ENCODE results near the gene BTNL9. TPM values are rescaled to one million over a fixed set of nuclear protein-coding genes. Genes with fewer than 3 reads are reported as not detected.
A peak's percentile ranks its signal among the peaks of the same experiment; 100 is the strongest.

Gene BTNL9
- total and polyA plus RNA-seq, 9 of the 15 experiments (the other 6 are each of a cell fraction or from before 2014, with no cell fraction given): 3.7 to 86.7 (median 29.4) TPM

- no peak for TF ChIP-seq MITF (IDR thresholded peaks at IDR 0.05)
- TF ChIP-seq ZNF79 (CRISPR knock-in tag; IDR thresholded peaks at IDR 0.05; ENCODE audit: low read depth): no peak
Observed at GRCh38 chr5:181058786-181059296, 18.8 kb downstream of the BTNL9 start (continued).

- Histone ChIP-seq H4K20me1 (replicated peaks; ENCODE audit: control insufficient read depth, insufficient read depth, low read length) (no peaks in the 10 kb centered on the region), H3K79me2 (ENCODE audit: control insufficient read depth, insufficient read depth, low read length) (peaks cover 37% of the 10 kb centered on the region), H3K27ac (ENCODE audit: extremely low read depth, low read depth, low read length) (no peak overlapping the region), H2AFZ (ENCODE audit: low read depth, low read length) (no peak overlapping the region), H3K36me3 (ENCODE audit: control insufficient read depth, insufficient read depth, low read length) (peaks cover 50% of the 10 kb centered on the region), H3K4me2 (ENCODE audit: insufficient read depth, low read length) (no peak overlapping the region), H3K27me3 (ENCODE audit: control insufficient read depth in 2 of 2, insufficient read depth in 2 of 2, low read length in 2 of 2) (no peaks in the 10 kb centered on the region), H3K4me3 (no peak overlapping the region), H3K9me1 (ENCODE audit: control insufficient read depth, insufficient read depth, low read length) (no peaks in the 10 kb centered on the region), H3K9me3 (replicated peaks; ENCODE audit: control insufficient read depth, insufficient read depth, low read depth, low read length) (no peaks in the 10 kb centered on the region), H3K9ac (ENCODE audit: insufficient read depth in 1 of 2, low read depth in 2 of 2, low read length in 2 of 2) (no peak overlapping the region), H3K4me1 (replicated peaks in 1 of 2; ENCODE audit: control insufficient read depth in 2 of 2, insufficient read depth in 2 of 2, low read length in 2 of 2) (peaks cover 12 to 15% of the 10 kb centered on the region in 2 experiments; a peak in 4 of 5 replicates)
- FAIRE-seq (no peak), DNase-seq (ENCODE audit: extremely low read depth in 1 of 4, low spot score in 3 of 4) (no peak), ATAC-seq (no peak)
- no TSS peak for BruUV-seq (replicated peaks)
- ChIA-PET CTCF (ENCODE audit: low intra/inter-chr PET ratio) (no interaction called here), POLR2A (interaction anchor here (1.0 kb wide), 1 partner anchor 15 kb away, joined by 3 read pairs; no protein-coding TSS in a partner anchor)
- TF ChIP-seq USF1 (CRISPR knock-in tag; IDR thresholded peaks at IDR 0.05): no peak
- no peak for TF ChIP-seq NCOA6 (IDR thresholded peaks at IDR 0.05)
- peak; percentile 24 for TF ChIP-seq ZBTB33 (CRISPR knock-in tag; IDR thresholded peaks at IDR 0.05)
- TF ChIP-seq RBFOX2 (IDR thresholded peaks at IDR 0.05; ENCODE audit: low read depth, low read length): peak; percentile 47
- peak; percentile 43; the same call in 1 of the 2 replicates for TF ChIP-seq POLR2G (IDR thresholded peaks at IDR 0.05; ENCODE audit: low read depth, low read length)
- intact Hi-C loops (cut with micrococcal nuclease): no loop called here
- in situ Hi-C loops (cut with MboI): no loop called here
- WGBS (ENCODE audit: insufficient coverage, low coverage, missing lambda C conversion rate): 98% methylated on average over 56 of the region's 86 CpGs
Observed at GRCh38 chr5:181059297-181060230, 19.5 kb downstream of the BTNL9 start.
